ENCODE results near the gene ERVW-1.
"Not testable (repeated sequence)": the region's sequence is repeated elsewhere in the genome, so short reads cannot be mapped to it uniquely, and the experiment has no call there.

Gene ERVW-1

DNA sequence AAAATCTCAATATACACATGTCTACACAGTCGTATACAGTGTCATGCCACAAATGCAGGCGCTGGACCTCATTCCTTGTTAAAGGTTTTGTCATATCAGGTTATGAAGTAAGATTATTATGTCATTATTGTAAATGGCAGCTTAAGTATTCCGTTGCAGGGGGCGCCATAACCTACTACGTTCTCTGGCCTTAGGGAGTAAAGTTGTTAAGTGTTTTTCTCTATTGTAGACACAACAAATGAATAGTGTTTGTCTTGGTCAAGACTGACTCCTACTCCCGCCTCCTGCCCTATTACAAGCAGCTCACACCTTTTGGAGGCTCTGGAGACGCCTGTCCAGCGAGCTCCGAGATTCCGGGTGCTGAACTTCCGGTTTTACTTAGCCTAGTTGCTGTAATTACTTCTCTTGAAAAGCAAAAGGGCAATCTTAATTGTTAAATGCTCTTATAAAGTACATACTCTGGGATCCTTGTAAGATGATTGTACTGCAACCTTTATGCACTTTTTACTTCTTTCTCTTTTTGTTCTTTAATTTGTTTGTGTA is 29.5 kb downstream of the ERVW-1 start:
- H3K9me3 ChIP-seq (ENCODE audit: insufficient read depth, low read depth, low read length), result no peaks in the 10 kb centered on the region
- H3K14ac ChIP-seq (ENCODE audit: low read length), result no peak overlapping the region
- H3K23ac ChIP-seq (ENCODE audit: low read length), result no peak overlapping the region
- no peak overlapping the region for H2BK12ac ChIP-seq (ENCODE audit: low read length)
- peak overlapping the region; percentile 92 for H3K4me2 ChIP-seq (ENCODE audit: low read length)
- peaks cover 5% of the 10 kb centered on the region for H3K79me2 ChIP-seq (ENCODE audit: control insufficient read depth, insufficient read depth, low read length, poor library complexity)
- H3K18ac ChIP-seq (ENCODE audit: low read length), result no peak overlapping the region
- peak overlapping the region; percentile 95 for H2BK5ac ChIP-seq (ENCODE audit: low read depth, low read length, poor library complexity)
- no peak overlapping the region for H3K4ac ChIP-seq (ENCODE audit: low read depth, low read length)
- H2AFZ ChIP-seq (ENCODE audit: insufficient read depth, low read length, poor library complexity), result no peak overlapping the region
- WGBS (ENCODE audit: extremely low coverage, insufficient coverage, insufficient read length), result no CpG with 5 or more reads among the region's 11 CpGs
- no peak overlapping the region for H4K8ac ChIP-seq (ENCODE audit: low read depth, low read length)
- peaks cover 5 to 12% of the 10 kb centered on the region in 2 experiments for H3K36me3 ChIP-seq (ENCODE audit: control insufficient read depth in 1 of 2, insufficient read depth in 2 of 2, low read length in 2 of 2)
- H2BK120ac ChIP-seq (ENCODE audit: insufficient read depth, low read length, poor library complexity), result no peak overlapping the region
- H3K27ac ChIP-seq (ENCODE audit: low read depth, low read length), result peak overlapping the region; percentile 95
- no peak overlapping the region for H3K9ac ChIP-seq (ENCODE audit: low read length)
- H2AK5ac ChIP-seq (ENCODE audit: low read length), result no peak overlapping the region
- no peaks in the 10 kb centered on the region for H3K27me3 ChIP-seq (ENCODE audit: insufficient read depth, low read length)
- H4K12ac ChIP-seq (ENCODE audit: low read depth, low read length), result no peak overlapping the region
- H3K79me1 ChIP-seq (ENCODE audit: low read length), result peaks cover 7% of the 10 kb centered on the region
- no peak overlapping the region for H4K91ac ChIP-seq (ENCODE audit: low read depth, low read length)
- peak overlapping the region; percentile 40 for H3K4me3 ChIP-seq (ENCODE audit: low read depth, low read length)
- H3K4me1 ChIP-seq (ENCODE audit: control insufficient read depth in 1 of 2, insufficient read depth in 2 of 2, low read length in 2 of 2), result no peaks in the 10 kb centered on the region
- DNase-seq, result peak; percentile 75 to 76

- H2BK5ac ChIP-seq (ENCODE audit: low read depth, low read length, poor library complexity), result peak within 1 kb of the TSS; percentile 95
- peaks cover 5 to 10% of the 10 kb centered on the region in 2 experiments for H3K36me3 ChIP-seq (ENCODE audit: control insufficient read depth in 1 of 2, insufficient read depth in 2 of 2, low read length in 2 of 2)
- peak within 1 kb of the TSS; percentile 94 for H4K8ac ChIP-seq (ENCODE audit: low read depth, low read length)
- peak; percentile 92 to 98 for DNase-seq
- peaks cover 5% of the 10 kb centered on the region for H3K79me2 ChIP-seq (ENCODE audit: control insufficient read depth, insufficient read depth, low read length, poor library complexity)
- H2AK5ac ChIP-seq (ENCODE audit: low read length), result peak within 1 kb of the TSS; percentile 11
- H3K9ac ChIP-seq (ENCODE audit: low read length), result peak within 1 kb of the TSS; percentile 97
- peak within 1 kb of the TSS; percentile 87 for H3K14ac ChIP-seq (ENCODE audit: low read length)
- peaks cover 7% of the 10 kb centered on the region for H3K79me1 ChIP-seq (ENCODE audit: low read length)
- no peaks in the 10 kb centered on the region for H3K9me3 ChIP-seq (ENCODE audit: insufficient read depth, low read depth, low read length)
- no peaks in the 10 kb centered on the region for H3K27me3 ChIP-seq (ENCODE audit: insufficient read depth, low read length)
- H2BK120ac ChIP-seq (ENCODE audit: insufficient read depth, low read length, poor library complexity), result peak within 1 kb of the TSS; percentile 76
- peak within 1 kb of the TSS; percentile 95 for H4K12ac ChIP-seq (ENCODE audit: low read depth, low read length)
- peak within 1 kb of the TSS; percentile 92 for H3K4me2 ChIP-seq (ENCODE audit: low read length)
- H2AFZ ChIP-seq (ENCODE audit: insufficient read depth, low read length, poor library complexity), result peak within 1 kb of the TSS; percentile 86
- no CpG with 5 or more reads among the region's 87 CpGs for WGBS (ENCODE audit: extremely low coverage, insufficient coverage, insufficient read length)
- peak within 1 kb of the TSS; percentile 82 for H4K91ac ChIP-seq (ENCODE audit: low read depth, low read length)
- peak within 1 kb of the TSS; percentile 55 for H3K18ac ChIP-seq (ENCODE audit: low read length)
- H3K4me1 ChIP-seq (ENCODE audit: control insufficient read depth in 1 of 2, insufficient read depth in 2 of 2, low read length in 2 of 2), result no peaks in the 10 kb centered on the region
- H2BK12ac ChIP-seq (ENCODE audit: low read length), result peak within 1 kb of the TSS; percentile 58
- H3K4me3 ChIP-seq (ENCODE audit: low read depth, low read length), result peak within 1 kb of the TSS; percentile 97
- H3K4ac ChIP-seq (ENCODE audit: low read depth, low read length), result peak within 1 kb of the TSS; percentile 93
- H3K23ac ChIP-seq (ENCODE audit: low read length), result no peak within 1 kb of the TSS
- H3K27ac ChIP-seq (ENCODE audit: low read depth, low read length), result peak within 1 kb of the TSS; percentile 95
Observed at GRCh38 chr7:92447345-92448204, 30.2 kb downstream of the ERVW-1 start, which contains the start of gene GATAD1. TSS of gene GATAD1 (plus strand) at chr7:92447482. CDS start at chr7:92447730, 248 bp downstream.

GRCh38 chr7:92446869-92447344 is 30.8 kb downstream of the ERVW-1 start:
- Histone ChIP-seq H3K27ac (ENCODE audit: low read depth, low read length) (no peak overlapping the region), H3K79me1 (ENCODE audit: low read length) (peaks cover 7% of the 10 kb centered on the region), H4K91ac (ENCODE audit: low read depth, low read length) (peak overlapping the region; percentile 18), H3K18ac (ENCODE audit: low read length) (no peak overlapping the region), H3K4me1 (ENCODE audit: control insufficient read depth in 1 of 2, insufficient read depth in 2 of 2, low read length in 2 of 2) (no peaks in the 10 kb centered on the region), H3K4me2 (ENCODE audit: low read length) (peak overlapping the region; percentile 51), H3K4me3 (ENCODE audit: low read depth, low read length) (no peak overlapping the region), H2BK5ac (ENCODE audit: low read depth, low read length, poor library complexity) (no peak overlapping the region), H3K9ac (ENCODE audit: low read length) (peak overlapping the region; percentile 67), H4K12ac (ENCODE audit: low read depth, low read length) (peak overlapping the region; percentile 44), H3K79me2 (ENCODE audit: control insufficient read depth, insufficient read depth, low read length, poor library complexity) (peaks cover 5% of the 10 kb centered on the region), H3K14ac (ENCODE audit: low read length) (peak overlapping the region; percentile 43), H3K23ac (ENCODE audit: low read length) (no peak overlapping the region), H3K9me3 (ENCODE audit: insufficient read depth, low read depth, low read length) (no peaks in the 10 kb centered on the region), H4K8ac (ENCODE audit: low read depth, low read length) (peak overlapping the region; percentile 94), H3K4ac (ENCODE audit: low read depth, low read length) (no peak overlapping the region), H3K36me3 (ENCODE audit: control insufficient read depth in 1 of 2, insufficient read depth in 2 of 2, low read length in 2 of 2) (peaks cover 2 to 5% of the 10 kb centered on the region in 2 experiments), H3K27me3 (ENCODE audit: insufficient read depth, low read length) (no peaks in the 10 kb centered on the region), H2BK12ac (ENCODE audit: low read length) (peak overlapping the region; percentile 58), H2AFZ (ENCODE audit: insufficient read depth, low read length, poor library complexity) (peak overlapping the region; percentile 86), H2AK5ac (ENCODE audit: low read length) (no peak overlapping the region), H2BK120ac (ENCODE audit: insufficient read depth, low read length, poor library complexity) (peak overlapping the region; percentile 76)
- no CpG with 5 or more reads among the region's 21 CpGs for WGBS (ENCODE audit: extremely low coverage, insufficient coverage, insufficient read length)
- no peak for DNase-seq

DNA sequence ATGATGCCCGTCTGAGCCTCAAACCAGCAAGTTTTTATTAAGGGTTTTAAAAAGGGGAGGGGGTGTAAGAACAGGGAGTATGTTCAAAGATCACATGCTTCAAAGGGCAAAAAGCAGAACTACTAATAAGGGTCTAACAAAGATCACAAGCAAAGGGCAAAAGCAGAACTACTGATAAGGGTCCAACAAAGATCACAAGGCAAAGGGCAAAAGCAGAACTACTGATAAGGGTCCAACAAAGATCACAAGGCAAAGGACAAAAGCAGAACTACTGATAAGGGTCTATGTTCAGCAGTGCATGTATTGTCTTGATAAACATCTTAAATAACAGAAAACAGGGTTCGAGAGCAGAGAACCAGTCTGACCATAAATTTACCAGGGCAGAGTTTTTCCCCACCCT is 35.0 kb downstream of the ERVW-1 start:
- H4K8ac ChIP-seq (ENCODE audit: low read depth, low read length); H3K36me3 ChIP-seq (ENCODE audit: control insufficient read depth in 1 of 2, insufficient read depth in 2 of 2, low read length in 2 of 2); H3K79me1 ChIP-seq (ENCODE audit: low read length); H3K4me1 ChIP-seq (ENCODE audit: control insufficient read depth in 1 of 2, insufficient read depth in 2 of 2, low read length in 2 of 2); H3K23ac ChIP-seq (ENCODE audit: low read length); H3K4me3 ChIP-seq (ENCODE audit: low read depth, low read length); H3K79me2 ChIP-seq (ENCODE audit: control insufficient read depth, insufficient read depth, low read length, poor library complexity); H3K4me2 ChIP-seq (ENCODE audit: low read length); H2AK5ac ChIP-seq (ENCODE audit: low read length); H4K91ac ChIP-seq (ENCODE audit: low read depth, low read length); H2AFZ ChIP-seq (ENCODE audit: insufficient read depth, low read length, poor library complexity); H2BK120ac ChIP-seq (ENCODE audit: insufficient read depth, low read length, poor library complexity); H4K12ac ChIP-seq (ENCODE audit: low read depth, low read length); H3K18ac ChIP-seq (ENCODE audit: low read length); H2BK5ac ChIP-seq (ENCODE audit: low read depth, low read length, poor library complexity); H2BK12ac ChIP-seq (ENCODE audit: low read length); H3K27ac ChIP-seq (ENCODE audit: low read depth, low read length); H3K27me3 ChIP-seq (ENCODE audit: insufficient read depth, low read length); H3K9ac ChIP-seq (ENCODE audit: low read length); H3K9me3 ChIP-seq (ENCODE audit: insufficient read depth, low read depth, low read length); H3K4ac ChIP-seq (ENCODE audit: low read depth, low read length); DNase-seq; H3K14ac ChIP-seq (ENCODE audit: low read length): not testable (repeated sequence)
- no CpG with 5 or more reads among the region's 2 CpGs for WGBS (ENCODE audit: extremely low coverage, insufficient coverage, insufficient read length)

Measured in trophoblast cell (in vitro differentiated cells and primary cell).